ENCODE data around the gene KAT7.
A peak's percentile ranks its signal among the peaks of the same experiment; 100 is the strongest.

Gene KAT7

DNA sequence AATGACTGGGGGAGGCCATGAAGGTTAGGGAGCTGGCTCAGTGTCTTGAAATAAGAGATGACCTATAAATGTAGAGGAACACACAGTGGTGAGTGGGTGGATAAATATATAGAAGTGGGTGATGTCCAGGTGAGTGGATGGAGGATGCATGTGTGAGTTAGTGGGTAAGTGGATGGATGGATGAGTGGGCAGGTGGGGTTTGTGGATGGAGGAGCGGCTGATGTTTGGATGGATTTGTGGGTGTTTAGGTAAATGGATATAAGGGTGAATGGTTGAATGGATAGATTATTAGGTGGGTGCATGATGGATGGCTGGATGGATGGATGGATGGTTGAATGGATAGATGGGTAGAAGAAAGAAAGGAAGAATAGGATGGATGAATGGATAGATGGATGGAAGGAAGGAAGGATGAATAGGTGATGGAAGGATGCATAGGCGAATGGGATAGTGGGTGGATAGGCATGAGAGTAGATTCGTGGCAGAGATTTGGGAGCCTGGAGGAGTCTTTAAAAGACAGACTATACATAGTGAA is 78.5 kb downstream of the KAT7 start:
- no peak overlapping the region for H3K4me3 Mint-ChIP-seq
- no peaks in the 10 kb centered on the region for H3K36me3 Mint-ChIP-seq
- peaks cover 2% of the 10 kb centered on the region for H3K4me1 Mint-ChIP-seq
- CTCF ChIA-PET: no interaction called here
- no peak overlapping the region for H3K27ac Mint-ChIP-seq
- no peak for DNase-seq
- H3K9me3 Mint-ChIP-seq: no peaks in the 10 kb centered on the region
- H3K27me3 Mint-ChIP-seq: peaks cover 24% of the 10 kb centered on the region

DNA sequence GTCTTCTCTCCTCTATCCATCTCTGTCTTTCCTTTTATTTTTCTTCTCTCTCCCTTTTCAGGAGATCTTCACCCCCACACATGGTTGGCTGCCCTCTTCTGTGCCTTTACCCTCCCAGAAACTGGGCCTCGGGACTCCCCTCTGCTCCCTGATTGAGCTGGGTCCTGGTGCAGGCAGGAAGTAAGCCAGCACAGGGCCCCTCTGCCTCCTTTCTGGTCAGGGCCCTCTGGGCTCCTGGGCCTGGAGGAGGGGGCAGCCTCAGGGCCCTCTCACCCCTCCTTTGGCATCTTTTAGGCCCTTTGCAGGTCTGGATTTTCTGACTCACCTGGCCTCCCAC is 80.5 kb downstream of the KAT7 start:
- DNase-seq: no peak
- Mint-ChIP-seq H3K27me3 (peaks cover 20% of the 10 kb centered on the region), H3K4me1 (peaks cover 17% of the 10 kb centered on the region), H3K27ac (no peak overlapping the region), H3K4me3 (no peak overlapping the region), H3K9me3 (no peaks in the 10 kb centered on the region), H3K36me3 (no peaks in the 10 kb centered on the region)
- CTCF ChIA-PET: no interaction called here

- no peak for DNase-seq
- Mint-ChIP-seq H3K4me3 (no peak overlapping the region), H3K4me1 (peaks cover 17% of the 10 kb centered on the region), H3K27me3 (peaks cover 26% of the 10 kb centered on the region), H3K36me3 (no peaks in the 10 kb centered on the region), H3K9me3 (no peaks in the 10 kb centered on the region), H3K27ac (no peak overlapping the region)
- CTCF ChIA-PET: no interaction called here
Observed at GRCh38 chr17:49870298-49870697, 81.8 kb downstream of the KAT7 start.

DNA sequence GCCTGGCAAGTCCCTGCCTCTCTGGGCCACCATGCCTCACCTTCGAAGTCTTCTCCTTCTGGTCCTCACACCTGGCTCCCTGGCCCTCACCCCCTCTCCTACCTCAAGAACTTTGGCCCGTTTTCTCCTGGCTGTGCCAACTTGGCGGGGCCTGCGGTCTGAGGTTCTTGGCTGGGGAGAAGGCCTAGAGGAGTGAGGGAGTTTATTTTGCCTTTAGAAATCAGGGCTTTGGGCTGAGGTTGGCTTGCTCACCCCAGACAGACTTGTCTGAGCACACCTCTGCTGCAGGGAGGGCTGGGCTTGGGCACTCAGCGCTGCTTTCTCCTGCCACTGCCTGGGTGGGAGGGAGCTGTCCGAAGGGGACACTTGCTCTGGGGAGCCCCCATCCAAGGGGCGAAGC is 82.7 kb downstream of the KAT7 start:
- CTCF ChIA-PET: interaction anchor here (1.3 kb wide), 1 partner anchor 126 kb away, joined by 5 read pairs; no protein-coding TSS in a partner anchor
- H3K9me3 Mint-ChIP-seq: no peaks in the 10 kb centered on the region
- H3K36me3 Mint-ChIP-seq: no peaks in the 10 kb centered on the region
- H3K4me3 Mint-ChIP-seq: no peak overlapping the region
- no peak for DNase-seq
- H3K27me3 Mint-ChIP-seq: peaks cover 30% of the 10 kb centered on the region
- H3K27ac Mint-ChIP-seq: no peak overlapping the region
- H3K4me1 Mint-ChIP-seq: peaks cover 17% of the 10 kb centered on the region

DNA sequence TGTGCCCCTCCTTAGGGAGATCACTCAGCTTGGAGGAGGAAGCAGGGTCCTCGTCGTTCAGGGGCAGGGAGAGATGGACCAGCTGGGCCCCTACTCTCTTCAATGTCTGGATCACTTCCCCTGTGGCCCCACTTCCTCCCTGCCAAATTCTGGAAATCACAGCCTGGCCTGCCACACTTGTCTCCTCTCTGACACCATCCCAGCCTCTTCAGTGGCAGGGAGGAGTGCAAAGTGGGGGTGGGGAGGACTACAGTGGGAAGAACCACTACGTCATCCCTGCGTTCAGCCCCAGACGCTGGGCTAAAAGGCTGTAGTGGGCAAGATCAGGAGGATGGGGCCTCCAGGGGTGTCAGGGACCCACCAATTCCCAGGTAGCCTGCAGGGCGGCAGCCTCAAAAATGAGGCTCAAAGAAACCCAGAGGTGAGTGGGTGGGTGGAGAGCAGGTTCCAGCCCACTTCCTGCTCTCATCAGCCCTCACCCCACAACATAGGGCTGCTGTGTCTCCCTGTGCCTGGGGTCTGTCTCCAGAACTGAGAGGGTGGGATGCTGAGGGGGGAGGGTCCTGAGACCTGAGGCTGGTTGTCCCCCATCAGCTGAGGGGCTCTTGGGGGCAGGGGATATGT is 84.4 kb downstream of the KAT7 start:
- DNase-seq: no peak

GRCh38 chr17:49873466-49873865 is 85.0 kb downstream of the KAT7 start:
- CTCF ChIA-PET: interaction anchor here (0.9 kb wide), 2 partner anchors 123 to 125 kb away, joined by 3 read pairs; no protein-coding TSS in a partner anchor
- Mint-ChIP-seq H3K4me1 (peaks cover 17% of the 10 kb centered on the region), H3K27ac (no peak overlapping the region), H3K36me3 (no peaks in the 10 kb centered on the region), H3K9me3 (no peaks in the 10 kb centered on the region), H3K4me3 (no peak overlapping the region), H3K27me3 (peaks cover 27% of the 10 kb centered on the region)
- no peak for DNase-seq

More for the DNA sequence above, 84.4 kb downstream of the KAT7 start:
- Mint-ChIP-seq H3K4me1 (peaks cover 17% of the 10 kb centered on the region), H3K27me3 (peaks cover 30% of the 10 kb centered on the region), H3K27ac (no peak overlapping the region), H3K9me3 (no peaks in the 10 kb centered on the region), H3K36me3 (no peaks in the 10 kb centered on the region), H3K4me3 (no peak overlapping the region)
- CTCF ChIA-PET: interaction anchor here (0.8 to 0.9 kb wide), 2 partner anchors 12 to 124 kb away, joined by 3 read pairs; no protein-coding TSS in a partner anchor

GRCh38 chr17:49873926-49874325 is 85.4 kb downstream of the KAT7 start:
- CTCF ChIA-PET: interaction anchor here (0.9 kb wide), 2 partner anchors 123 to 124 kb away, joined by 3 read pairs; no protein-coding TSS in a partner anchor
- Mint-ChIP-seq H3K4me3 (no peak overlapping the region), H3K27ac (no peak overlapping the region), H3K27me3 (peaks cover 26% of the 10 kb centered on the region), H3K4me1 (peaks cover 17% of the 10 kb centered on the region), H3K9me3 (no peaks in the 10 kb centered on the region), H3K36me3 (no peaks in the 10 kb centered on the region)
- DNase-seq: no peak

- Mint-ChIP-seq H3K27me3 (peaks cover 34% of the 10 kb centered on the region), H3K27ac (no peak overlapping the region), H3K36me3 (no peaks in the 10 kb centered on the region), H3K4me1 (peaks cover 17% of the 10 kb centered on the region), H3K4me3 (no peak overlapping the region), H3K9me3 (no peaks in the 10 kb centered on the region)
- CTCF ChIA-PET: no interaction called here
- DNase-seq: no peak
Observed at GRCh38 chr17:49874911-49875310, 86.4 kb downstream of the KAT7 start.

GRCh38 chr17:49875685-49876084 is 87.2 kb downstream of the KAT7 start:
- H3K4me1 Mint-ChIP-seq: peaks cover 22% of the 10 kb centered on the region
- no peak overlapping the region for H3K27ac Mint-ChIP-seq
- no peaks in the 10 kb centered on the region for H3K36me3 Mint-ChIP-seq
- no peak for DNase-seq
- peaks cover 42% of the 10 kb centered on the region for H3K27me3 Mint-ChIP-seq
- H3K9me3 Mint-ChIP-seq: no peaks in the 10 kb centered on the region
- no peak overlapping the region for H3K4me3 Mint-ChIP-seq
- CTCF ChIA-PET: interaction anchor here (1.0 to 2.6 kb wide), 5 partner anchors 16 to 212 kb away, joined by 3 to 22 read pairs (median 4); partner anchors contain the start of gene DLX3

DNA sequence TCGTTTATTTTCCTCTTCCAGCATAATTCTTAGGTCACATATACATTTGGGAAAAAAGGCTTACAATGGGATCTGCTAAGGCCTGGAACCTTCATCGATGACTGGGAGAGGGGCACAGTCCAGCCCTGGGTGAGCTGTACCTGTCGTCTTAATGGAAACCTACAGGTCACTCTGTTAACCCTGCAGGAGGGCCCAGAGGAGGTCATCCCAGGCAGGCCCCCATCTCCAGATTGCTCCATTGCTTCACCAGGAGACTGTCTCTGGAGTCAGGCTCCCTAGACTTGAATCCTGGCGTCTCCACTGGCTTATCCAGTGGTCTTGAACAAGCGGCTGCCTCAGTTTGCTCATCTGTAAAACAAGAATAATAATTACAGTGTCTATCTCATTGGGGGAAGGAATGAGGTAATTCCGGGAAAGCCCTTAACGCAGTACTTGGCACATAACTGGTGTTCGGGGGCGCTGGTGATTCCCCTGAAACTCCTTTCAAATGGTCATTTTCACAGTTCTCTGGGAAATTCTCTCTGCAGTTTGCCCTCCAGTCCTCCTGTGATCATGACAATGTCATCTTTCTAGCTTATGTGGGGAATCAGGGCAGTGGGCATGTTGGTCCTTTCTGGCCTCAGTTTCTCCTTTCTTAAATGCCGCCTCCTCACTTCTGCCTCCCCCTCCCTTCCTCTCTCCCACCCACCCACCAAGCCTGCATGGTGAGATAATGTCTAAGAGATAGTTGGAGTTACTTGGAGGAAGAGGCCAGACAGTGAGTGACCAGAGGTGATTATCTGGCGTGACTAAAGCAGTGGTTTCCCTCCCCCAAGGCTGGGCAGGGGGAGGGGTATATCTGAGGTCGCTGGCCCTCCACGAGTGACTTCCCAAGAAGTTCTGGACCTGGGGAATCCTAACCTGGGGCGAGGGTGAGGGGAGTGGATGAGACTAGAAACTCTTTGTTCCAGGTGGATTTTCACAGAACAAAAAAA is 90.7 kb downstream of the KAT7 start:
- DNase-seq: no peak
- Mint-ChIP-seq H3K36me3 (no peaks in the 10 kb centered on the region), H3K9me3 (no peaks in the 10 kb centered on the region), H3K4me1 (peaks cover 6% of the 10 kb centered on the region), H3K27ac (no peak overlapping the region), H3K4me3 (no peak overlapping the region), H3K27me3 (peaks cover 75% of the 10 kb centered on the region)
- CTCF ChIA-PET: interaction anchor here (0.8 to 3.7 kb wide), 8 partner anchors 14 to 215 kb away, joined by 3 to 50 read pairs (median 4); no protein-coding TSS in a partner anchor

DNA sequence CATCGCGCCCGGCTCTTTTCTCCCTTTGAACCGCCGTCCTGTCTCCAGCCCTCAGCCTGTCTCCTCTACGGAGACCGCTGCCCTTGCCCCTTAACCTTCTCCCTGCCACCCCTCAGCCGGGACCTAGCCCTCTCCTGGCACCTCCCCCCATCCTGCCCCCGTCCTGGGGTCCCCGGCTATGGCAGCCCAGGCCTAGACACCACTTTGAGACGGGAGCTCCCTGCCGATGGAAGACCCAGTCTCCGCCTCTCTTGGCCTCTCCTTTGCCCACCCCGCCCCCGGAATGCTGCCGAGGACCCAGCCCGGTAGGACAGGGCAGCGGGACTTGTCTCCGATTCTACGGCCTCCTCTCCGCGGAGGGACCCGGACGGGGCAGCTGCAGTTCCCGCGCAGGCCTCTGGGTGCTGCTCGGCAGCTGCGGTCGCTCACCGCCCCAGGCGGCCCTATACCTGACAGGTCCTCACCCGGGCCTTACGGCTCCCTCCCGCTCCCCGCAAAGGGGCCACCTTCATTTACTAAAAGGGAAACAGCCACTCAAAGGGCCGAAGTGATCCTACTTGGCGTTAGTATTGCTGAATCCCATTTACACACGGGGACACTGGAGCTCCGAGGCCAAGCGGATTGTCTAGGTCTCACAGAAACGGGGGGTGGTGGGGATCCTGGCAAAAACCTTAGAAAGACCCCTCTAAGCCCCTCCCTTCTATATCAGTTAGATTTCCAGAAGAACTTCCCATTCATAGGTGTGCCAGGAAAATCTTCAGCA is 92.0 kb downstream of the KAT7 start:
- DNase-seq: peak; percentile 82
- Mint-ChIP-seq H3K4me1 (peaks cover 6% of the 10 kb centered on the region), H3K27ac (no peak overlapping the region), H3K9me3 (no peaks in the 10 kb centered on the region), H3K36me3 (no peaks in the 10 kb centered on the region), H3K27me3 (peaks cover 77% of the 10 kb centered on the region), H3K4me3 (no peak overlapping the region)
- CTCF ChIA-PET: interaction anchor here (0.8 to 3.7 kb wide), 15 partner anchors 15 to 214 kb away, joined by 3 to 50 read pairs (median 4); partner anchors contain the start of gene DLX3

GRCh38 chr17:49881054-49881402 is 92.5 kb downstream of the KAT7 start:
- Mint-ChIP-seq H3K4me1 (peaks cover 6% of the 10 kb centered on the region), H3K36me3 (no peaks in the 10 kb centered on the region), H3K27ac (no peak overlapping the region), H3K4me3 (no peak overlapping the region), H3K27me3 (peaks cover 77% of the 10 kb centered on the region), H3K9me3 (no peaks in the 10 kb centered on the region)
- no peak for DNase-seq
- CTCF ChIA-PET: interaction anchor here (1.1 to 3.7 kb wide), 7 partner anchors 15 to 213 kb away, joined by 3 to 50 read pairs (median 4); partner anchors contain the start of gene DLX3

- Mint-ChIP-seq H3K4me3 (no peak overlapping the region), H3K27me3 (peaks cover 88% of the 10 kb centered on the region)
- CTCF ChIA-PET: interaction anchor here (0.7 to 1.3 kb wide), 5 partner anchors 70 to 174 kb away, joined by 3 to 6 read pairs (median 3); partner anchors contain the start of gene ITGA3
Observed at GRCh38 chr17:49882434-49882833, 94.0 kb downstream of the KAT7 start.

More at GRCh38 chr17:49882434-49882833, 94.0 kb downstream of the KAT7 start:
- DNase-seq: no peak
- Mint-ChIP-seq H3K9me3 (no peaks in the 10 kb centered on the region), H3K36me3 (no peaks in the 10 kb centered on the region), H3K4me1 (peaks cover 6% of the 10 kb centered on the region), H3K27ac (no peak overlapping the region)

All from activated naive CD4-positive, alpha-beta T cell treated with anti-CD3 and anti-CD28 coated beads, Interleukin-2, amount 10 ng/mL, durations not matched to agents 7 days and 5 days (primary cell).